DND-41 (cell line): ENCODE measurements around the gene RGS14.

Experiments
- CTCF ChIP-seq: IDR thresholded peaks from 2 replicates; pipeline ENCODE4 v1.5.1; 2012; ENCODE audit warnings: borderline replicate concordance, low read length, moderate library complexity, mild to moderate bottlenecking; ENCODE audit not compliant: poor library complexity, severe bottlenecking; ENCODE audit errors: extremely low read depth
- EZH2 ChIP-seq: IDR thresholded peaks from 3 replicates; pipeline ENCODE4 v1.6.1; 2012; ENCODE audit warnings: borderline replicate concordance, low read depth, mild to moderate bottlenecking, moderate library complexity, low read length, inconsistent platforms; ENCODE audit not compliant: severe bottlenecking

DNA sequence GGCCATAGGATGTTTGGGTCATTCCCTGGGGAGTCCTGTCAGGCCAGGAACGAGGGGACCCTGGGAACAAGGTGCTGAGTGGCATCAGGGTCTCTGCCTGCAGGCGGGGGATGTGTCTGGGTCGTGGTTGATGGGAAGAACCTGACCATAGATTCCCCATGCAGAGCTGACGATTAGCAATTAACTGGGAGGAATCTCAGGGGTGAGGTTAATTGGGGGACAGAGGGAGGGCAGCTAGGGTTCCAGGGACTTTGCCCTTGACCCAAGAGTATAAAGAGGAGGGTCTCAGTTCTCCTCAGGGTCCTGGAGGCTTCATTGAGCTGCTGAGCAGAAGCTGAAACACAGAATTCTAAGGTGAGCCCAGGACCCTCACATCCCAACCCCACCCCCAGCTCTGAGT, 26.4 kb downstream of the RGS14 start, which contains the start of gene SLC34A1:
- no peak for TF ChIP-seq CTCF
- TF ChIP-seq EZH2, result no peak
